SK-N-SH (cell line): Measurements from ENCODE around the gene LRRIQ4. TPM values are rescaled to one million over a fixed set of nuclear protein-coding genes. Genes with fewer than 3 reads are reported as not detected.

Experiments
- CTCF ChIA-PET: fragments of 300-600, 350-600 bp; formaldehyde crosslinking; extraction: SDS; loops from one replicate; lab custom pipeline; 2021; lab: Yijun Ruan, JAX
- POLR2A ChIA-PET: fragments of 350-600 bp; sonication (Branson Sonifier 250); formaldehyde crosslinking; extraction: SDS; loops from one replicate; lab custom pipeline; 2020; ENCODE audit warnings: antibody characterized with exemption, inconsistent platforms; lab: Yijun Ruan, JAX
- DNase-seq: peaks from one replicate; pipeline ENCODE4 v3.0.0; 2012
- H2AFZ ChIP-seq: fragments of 200-600 bp; sonication (generic); 2 replicates; pipeline ENCODE4 v1.8.1; 2016; ENCODE audit warnings: antibody characterized with exemption, mild to moderate bottlenecking, low read depth
- H3F3A ChIP-seq: fragments of 200-600 bp; sonication (generic); replicated peaks from 2 replicates; pipeline ENCODE3; 2016; ENCODE audit warnings: antibody characterized with exemption, mild to moderate bottlenecking; ENCODE audit not compliant: insufficient read depth
- H3K27ac ChIP-seq, 2 experiments: fragments of 200-500 bp in 1 of 2; fragments of 200-600 bp in 1 of 2; sonication (Bioruptor generic) in 1 of 2; sonication (generic), shearing (Covaris generic) in 1 of 2; 2 replicates each; pipeline versions ENCODE4 v1.5.1 to v1.6.1; 2014 to 2016; ENCODE audit warnings: low read depth in 2 of 2, inconsistent platforms in 1 of 2, low read length in 1 of 2, mild to moderate bottlenecking in 1 of 2, mixed read lengths in 1 of 2
- H3K27me3 ChIP-seq: fragments of 200-600 bp; sonication (generic), shearing (Covaris generic); 2 replicates; pipeline ENCODE4 v1.6.1; 2016; ENCODE audit warnings: mixed run types; ENCODE audit not compliant: insufficient read depth
- H3K36me3 ChIP-seq, 2 experiments: fragments of 200-500 bp in 1 of 2; fragments of 200-600 bp in 1 of 2; sonication (Bioruptor generic) in 1 of 2; sonication (generic) in 1 of 2; replicated peaks in 1 of 2; 2 replicates each; pipeline versions ENCODE3 to v1.5.1; 2014 to 2016; ENCODE audit warnings: low read length in 1 of 2, mild to moderate bottlenecking in 1 of 2; ENCODE audit not compliant: insufficient read depth in 2 of 2, control insufficient read depth in 1 of 2
- H3K4me1 ChIP-seq, 2 experiments: fragments of 200-500 bp in 1 of 2; fragments of 200-600 bp in 1 of 2; sonication (Bioruptor generic) in 1 of 2; sonication (generic), shearing (Covaris generic) in 1 of 2; 2 replicates each; pipeline versions ENCODE4 v1.5.1 to v1.6.1; 2014 to 2016; ENCODE audit warnings: low read depth in 1 of 2, low read length in 1 of 2, mixed run types in 1 of 2; ENCODE audit not compliant: insufficient read depth in 2 of 2, control insufficient read depth in 1 of 2
- H3K4me2 ChIP-seq: fragments of 200-600 bp; sonication (generic), shearing (Covaris generic); 2 replicates; pipeline ENCODE4 v1.6.1; 2017; ENCODE audit warnings: mixed run types
- H3K4me3 ChIP-seq, 2 experiments: fragments of 200-500 bp in 1 of 2; fragments of 200-600 bp in 1 of 2; sonication (Bioruptor generic) in 1 of 2; sonication (generic), shearing (Covaris generic) in 1 of 2; 2 replicates each; pipeline versions ENCODE4 v1.5.1 to v1.8.1; 2014 to 2016; ENCODE audit warnings: low read depth in 2 of 2, inconsistent platforms in 1 of 2, low read length in 1 of 2, mild to moderate bottlenecking in 1 of 2, mixed read lengths in 1 of 2, moderate library complexity in 1 of 2
- H3K79me2 ChIP-seq: fragments of 200-600 bp; sonication (generic); 2 replicates; pipeline ENCODE4 v1.8.1; 2017; ENCODE audit warnings: mild to moderate bottlenecking; ENCODE audit not compliant: insufficient read depth
- H3K9ac ChIP-seq: fragments of 200-600 bp; sonication (generic); 2 replicates; pipeline ENCODE4 v1.6.1; 2017; ENCODE audit warnings: mixed run types
- H3K9me2 ChIP-seq: fragments of 200-600 bp; sonication (generic); 2 replicates; pipeline ENCODE4 v1.6.1; 2017; ENCODE audit warnings: mixed run types
- H3K9me3 ChIP-seq: fragments of 200-600 bp; sonication (generic); 2 replicates; pipeline ENCODE4 v1.6.1; 2017; ENCODE audit warnings: mixed run types, mild to moderate bottlenecking, moderate library complexity
- H4K20me1 ChIP-seq: fragments of 200-600 bp; sonication (generic); 2 replicates; pipeline ENCODE4 v1.6.1; 2017; ENCODE audit warnings: mild to moderate bottlenecking, mixed run types; ENCODE audit not compliant: insufficient read depth
- NFIC ChIP-seq: IDR thresholded peaks from 2 replicates; pipeline ENCODE4 v1.4.0; 2012; ENCODE audit warnings: borderline replicate concordance
- NRF1 ChIP-seq: IDR thresholded peaks from 2 replicates; pipeline ENCODE4 v1.6.1; 2012; ENCODE audit warnings: low read depth, mild to moderate bottlenecking, low read length
- TAF1 ChIP-seq: IDR thresholded peaks from 2 replicates; pipeline ENCODE4 v1.6.1; 2012; ENCODE audit warnings: low read depth, mild to moderate bottlenecking, low read length, moderate library complexity, borderline replicate concordance
- TCF12 ChIP-seq: IDR thresholded peaks from 2 replicates; pipeline ENCODE4 v1.4.0; 2012
- USF2 ChIP-seq: fragments of 150-350 bp; IDR thresholded peaks from 2 replicates; pipeline ENCODE4 v1.6.1; 2017; ENCODE audit warnings: antibody characterized with exemption, low read length, low read depth, borderline replicate concordance
- YY1 ChIP-seq: IDR thresholded peaks from 2 replicates; pipeline ENCODE4 v1.4.0; 2012; ENCODE audit warnings: low read depth, mild to moderate bottlenecking
- WGBS: methylation state at CpG from one replicate; pipeline ENCODE4 v1.1.6; 2017; ENCODE audit warnings: low lambda C conversion rate; 5-methylcytosine and 5-hydroxymethylcytosine counted together
- polyA plus RNA-seq, 3 experiments: library from polyadenylated mRNA; depleted of rRNA; stranded (reverse); fragments of >200 nt; gene quantifications; 2 replicates each; pipeline ENCODE4 v1.2.3, GENCODE V29; 2012
- TF ChIP-seq, protein P1 (sequence below): fragments of 200-600 bp; sonication (generic); IDR thresholded peaks from 2 replicates; pipeline ENCODE4 v1.6.1; 2017; ENCODE audit warnings: antibody characterized with exemption, mild to moderate bottlenecking, moderate library complexity

Gene LRRIQ4
- polyA plus RNA-seq, 1 of the 3 experiments (the other 2 are of a cell fraction): not detected

DNA sequence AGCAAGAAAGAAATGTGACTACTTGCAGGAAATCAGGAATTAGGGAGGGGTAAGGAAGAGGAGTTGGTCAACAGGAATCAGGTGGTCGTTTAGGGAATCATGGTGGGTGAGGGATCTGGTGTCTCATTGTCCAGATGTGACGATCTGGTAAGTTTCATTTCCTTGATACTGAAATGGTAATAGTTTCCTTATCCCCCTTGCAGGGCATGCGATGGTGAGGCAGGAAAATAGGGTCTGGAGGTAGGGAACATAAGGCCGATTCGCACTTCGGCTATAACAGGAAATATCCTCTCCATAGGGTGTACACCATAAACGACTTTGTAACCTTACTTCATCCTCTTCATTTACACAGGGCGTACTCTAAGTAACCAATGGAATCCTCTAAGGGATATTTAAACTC lies 608 bp downstream of the LRRIQ4 start (continued):
- no peak for TF ChIP-seq NRF1

GRCh38 chr3:169813757-169814517 lies 1.3 kb downstream of the LRRIQ4 start:
- Histone ChIP-seq H4K20me1 (no peaks in the 10 kb centered on the region), H3K4me3 (no peak overlapping the region), H2AFZ (no peak overlapping the region), H3K4me2 (no peak overlapping the region), H3K27ac (no peak overlapping the region), H3K4me1 (peaks cover 0 to 11% of the 10 kb centered on the region in 2 experiments; a peak in 2 of 4 replicates), H3K9me3 (0 out of 2 replicates have a peak, but pooled peaks cover 11% of the 10 kb centered on the region), H3K79me2 (no peaks in the 10 kb centered on the region), H3K36me3 (no peaks in the 10 kb centered on the region), H3K9ac (no peak overlapping the region), H3K9me2 (no peaks in the 10 kb centered on the region), H3K27me3 (no peaks in the 10 kb centered on the region), H3F3A (no peaks in the 10 kb centered on the region)
- TF ChIP-seq, protein P1, sequence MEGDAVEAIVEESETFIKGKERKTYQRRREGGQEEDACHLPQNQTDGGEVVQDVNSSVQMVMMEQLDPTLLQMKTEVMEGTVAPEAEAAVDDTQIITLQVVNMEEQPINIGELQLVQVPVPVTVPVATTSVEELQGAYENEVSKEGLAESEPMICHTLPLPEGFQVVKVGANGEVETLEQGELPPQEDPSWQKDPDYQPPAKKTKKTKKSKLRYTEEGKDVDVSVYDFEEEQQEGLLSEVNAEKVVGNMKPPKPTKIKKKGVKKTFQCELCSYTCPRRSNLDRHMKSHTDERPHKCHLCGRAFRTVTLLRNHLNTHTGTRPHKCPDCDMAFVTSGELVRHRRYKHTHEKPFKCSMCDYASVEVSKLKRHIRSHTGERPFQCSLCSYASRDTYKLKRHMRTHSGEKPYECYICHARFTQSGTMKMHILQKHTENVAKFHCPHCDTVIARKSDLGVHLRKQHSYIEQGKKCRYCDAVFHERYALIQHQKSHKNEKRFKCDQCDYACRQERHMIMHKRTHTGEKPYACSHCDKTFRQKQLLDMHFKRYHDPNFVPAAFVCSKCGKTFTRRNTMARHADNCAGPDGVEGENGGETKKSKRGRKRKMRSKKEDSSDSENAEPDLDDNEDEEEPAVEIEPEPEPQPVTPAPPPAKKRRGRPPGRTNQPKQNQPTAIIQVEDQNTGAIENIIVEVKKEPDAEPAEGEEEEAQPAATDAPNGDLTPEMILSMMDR: peak; percentile 14; the same call in 1 of the 2 replicates
- TF ChIP-seq TCF12: no peak
- CTCF ChIA-PET: interaction anchor here (1.5 kb wide), 1 partner anchor 13 kb away, joined by 3 read pairs; no protein-coding TSS in a partner anchor
- no peak for DNase-seq
- WGBS: 92% methylated on average over 27 of the region's 27 CpGs
- POLR2A ChIA-PET: no interaction called here

- peaks cover 0 to 15% of the 10 kb centered on the region in 2 experiments; a peak in 2 of 4 replicates for H3K4me1 ChIP-seq
- TF ChIP-seq NFIC (no peak), USF2 (no peak), TAF1 (no peak), YY1 (no peak)
- H3K79me2 ChIP-seq: no peaks in the 10 kb centered on the region
Observed at GRCh38 chr3:169815590-169816150, 3.0 kb downstream of the LRRIQ4 start.

More at GRCh38 chr3:169815590-169816150, 3.0 kb downstream of the LRRIQ4 start:
- no peak overlapping the region for H2AFZ ChIP-seq
- WGBS: 74% methylated on average over 4 of the region's 4 CpGs
- POLR2A ChIA-PET: no interaction called here
- H3K4me2 ChIP-seq: no peak overlapping the region
- no peaks in the 10 kb centered on the region for H4K20me1 ChIP-seq
- H3K36me3 ChIP-seq: no peaks in the 10 kb centered on the region
- DNase-seq: no peak
- H3K9me2 ChIP-seq: no peaks in the 10 kb centered on the region
- no peak overlapping the region for H3K4me3 ChIP-seq
- CTCF ChIA-PET: no interaction called here
- H3K9me3 ChIP-seq: 0 out of 2 replicates have a peak, but pooled peaks cover 11% of the 10 kb centered on the region
- no peak overlapping the region for H3K9ac ChIP-seq
- H3K27ac ChIP-seq: no peak overlapping the region
- no peaks in the 10 kb centered on the region for H3K27me3 ChIP-seq
- no peaks in the 10 kb centered on the region for H3F3A ChIP-seq
